Measurements from ENCODE around the gene ECHS1.
"Not testable (repeated sequence)": the region's sequence is repeated elsewhere in the genome, so short reads cannot be mapped to it uniquely, and the experiment has no call there.

DNA sequence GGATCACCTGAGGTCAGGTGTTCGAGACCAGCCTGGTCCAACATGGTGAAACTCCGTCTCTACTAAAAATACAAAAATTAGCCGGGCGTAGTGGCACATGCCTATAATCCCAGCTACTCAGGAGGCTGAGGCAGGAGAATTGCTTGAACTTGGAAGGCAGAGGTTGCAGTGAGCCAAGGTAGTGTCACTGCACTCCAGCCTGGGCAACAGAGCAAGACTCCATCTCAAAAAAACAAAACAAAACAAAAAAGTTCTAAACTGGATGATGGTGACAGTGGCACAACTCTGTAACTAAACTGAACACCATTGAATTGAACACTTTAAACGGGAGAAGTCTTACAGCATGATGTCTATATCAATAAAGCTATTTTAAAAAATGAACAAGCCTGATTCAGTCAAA lies 3.0 kb upstream of the ECHS1 start:
- TF ChIP-seq POLR2AphosphoS5 (IDR thresholded peaks at IDR 0.05; ENCODE audit: insufficient read depth, low read depth, low read length); CTCF (IDR thresholded peaks at IDR 0.05; ENCODE audit: extremely low read depth in 1 of 2, insufficient read depth in 1 of 2, low read depth in 1 of 2, low read length in 2 of 2); POLR2A (IDR thresholded peaks at IDR 0.05; ENCODE audit: low read depth, low read length); FOS (IDR thresholded peaks at IDR 0.05; ENCODE audit: borderline replicate concordance, insufficient read depth, low read length); EZH2 (IDR thresholded peaks at IDR 0.05; ENCODE audit: borderline replicate concordance, low read depth, low read length, severe bottlenecking); MYC (IDR thresholded peaks at IDR 0.05; ENCODE audit: low read depth, low read length): not testable (repeated sequence)

All from endothelial cell of umbilical vein (primary cell).